GM21528 (cell line): Measurements from ENCODE around the gene DOCK10.

Source experiments
- ATAC-seq: cut with Tn5 transposase; IDR thresholded peaks from one replicate; pipeline ENCODE4 v1.9.1; 2021; ENCODE audit warnings: mild to moderate bottlenecking, moderate library complexity; ENCODE audit not compliant: unreplicated experiment, low FRiP score

DOCK10 gene

DNA sequence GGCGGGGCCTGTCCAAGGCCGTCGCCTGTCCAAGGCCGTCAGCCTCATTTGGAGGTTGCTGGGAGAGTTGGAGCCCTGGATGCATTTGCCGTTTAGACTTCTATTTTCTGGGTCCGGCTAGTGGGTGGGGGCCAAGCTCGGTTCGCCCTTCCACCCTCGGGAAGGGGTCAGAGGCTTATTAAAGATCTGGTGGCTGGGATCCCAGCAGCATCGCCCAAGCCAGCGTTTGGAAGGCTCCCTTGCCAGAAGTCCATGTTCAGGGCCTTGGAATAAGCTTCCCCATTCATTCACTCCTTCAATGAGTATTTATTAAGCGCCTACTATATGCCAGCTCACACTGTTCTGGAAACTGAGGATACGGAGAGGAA, 516 bp upstream of the DOCK10 start:
- no peak for ATAC-seq

DNA sequence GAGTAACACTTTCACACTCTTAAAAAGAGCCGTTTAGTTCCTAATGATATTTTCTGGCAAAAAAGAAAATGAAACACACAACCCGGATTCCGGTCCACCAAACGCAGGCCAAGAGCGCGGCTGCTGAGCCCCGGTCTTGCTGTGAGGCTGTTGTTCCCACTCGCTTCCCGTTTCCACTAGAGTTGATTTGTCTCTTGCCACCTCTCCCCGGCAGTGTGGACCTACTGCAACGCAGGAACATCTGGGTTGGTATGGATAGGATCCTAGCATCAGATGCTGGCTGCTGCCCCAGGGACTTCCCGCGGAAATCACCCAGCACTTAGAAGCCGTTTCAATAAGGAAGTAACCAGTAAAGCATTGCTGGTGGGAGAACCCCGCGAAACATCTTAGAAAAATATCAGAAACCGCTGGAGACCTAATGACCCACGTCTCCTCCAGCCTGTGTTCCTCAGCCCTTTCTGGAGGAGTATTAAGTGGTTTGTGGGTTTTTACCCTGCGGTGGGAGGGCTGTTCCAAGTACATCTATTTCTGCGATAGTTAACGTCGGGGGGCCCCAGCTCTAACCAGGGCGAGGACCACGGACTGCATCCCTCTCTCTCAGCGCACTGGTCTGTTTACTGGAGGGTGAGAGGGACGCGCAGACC, 939 bp downstream of the DOCK10 start:
- ATAC-seq, result peak; percentile 67

DNA sequence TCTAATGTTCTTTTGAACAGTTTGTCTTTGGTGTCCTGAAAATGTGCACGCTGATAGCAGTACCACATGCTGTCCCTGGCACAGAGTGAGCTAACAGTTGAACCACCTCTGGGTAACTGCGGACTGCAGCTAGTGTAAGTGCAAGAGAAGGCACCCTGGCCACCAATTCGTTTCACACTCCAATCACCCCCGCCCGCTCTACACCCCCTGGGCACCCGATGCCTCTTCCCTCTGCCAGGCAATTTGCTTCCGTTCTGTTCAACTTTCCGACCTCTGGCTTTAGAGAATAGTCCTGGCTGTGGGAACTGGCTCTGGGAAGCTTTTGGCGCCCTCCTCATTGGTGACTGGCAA, 1.4 kb downstream of the DOCK10 start:
- ATAC-seq, result peak; percentile 31

DNA sequence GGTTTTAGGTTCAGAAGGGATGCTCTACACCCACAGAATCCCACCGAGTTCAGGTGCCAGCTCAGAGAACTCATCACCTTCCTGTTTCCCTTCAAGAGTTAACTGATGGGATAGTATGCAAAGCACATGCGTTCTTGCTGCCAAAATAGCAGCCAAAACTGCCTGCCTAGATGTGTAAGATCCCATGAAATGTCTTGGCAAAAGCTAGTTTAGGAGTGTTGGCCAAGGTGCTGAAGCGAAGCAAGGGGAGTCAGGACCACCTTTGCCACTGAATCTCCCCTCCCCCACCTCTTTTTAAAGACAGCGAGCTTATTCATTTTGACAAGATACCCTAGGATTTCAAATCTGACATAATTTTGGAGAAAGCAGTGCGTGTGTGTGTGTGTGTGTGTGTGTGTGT, 2.1 kb downstream of the DOCK10 start:
- no peak for ATAC-seq

DNA sequence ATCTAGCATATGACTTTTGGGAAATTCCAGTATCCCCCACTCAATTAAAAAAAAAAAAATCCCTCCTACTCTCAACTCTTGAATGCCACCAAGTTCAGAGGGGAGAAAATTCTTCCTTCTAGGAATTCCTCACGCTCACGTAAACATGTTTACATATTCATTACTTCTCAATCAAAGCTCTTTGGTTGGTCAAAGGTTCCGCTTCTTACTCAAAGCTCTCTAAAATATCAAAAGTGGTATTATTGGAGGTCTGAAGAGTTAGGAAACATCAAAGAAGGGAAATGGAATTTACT, 4.1 kb downstream of the DOCK10 start:
- ATAC-seq, result no peak

DNA sequence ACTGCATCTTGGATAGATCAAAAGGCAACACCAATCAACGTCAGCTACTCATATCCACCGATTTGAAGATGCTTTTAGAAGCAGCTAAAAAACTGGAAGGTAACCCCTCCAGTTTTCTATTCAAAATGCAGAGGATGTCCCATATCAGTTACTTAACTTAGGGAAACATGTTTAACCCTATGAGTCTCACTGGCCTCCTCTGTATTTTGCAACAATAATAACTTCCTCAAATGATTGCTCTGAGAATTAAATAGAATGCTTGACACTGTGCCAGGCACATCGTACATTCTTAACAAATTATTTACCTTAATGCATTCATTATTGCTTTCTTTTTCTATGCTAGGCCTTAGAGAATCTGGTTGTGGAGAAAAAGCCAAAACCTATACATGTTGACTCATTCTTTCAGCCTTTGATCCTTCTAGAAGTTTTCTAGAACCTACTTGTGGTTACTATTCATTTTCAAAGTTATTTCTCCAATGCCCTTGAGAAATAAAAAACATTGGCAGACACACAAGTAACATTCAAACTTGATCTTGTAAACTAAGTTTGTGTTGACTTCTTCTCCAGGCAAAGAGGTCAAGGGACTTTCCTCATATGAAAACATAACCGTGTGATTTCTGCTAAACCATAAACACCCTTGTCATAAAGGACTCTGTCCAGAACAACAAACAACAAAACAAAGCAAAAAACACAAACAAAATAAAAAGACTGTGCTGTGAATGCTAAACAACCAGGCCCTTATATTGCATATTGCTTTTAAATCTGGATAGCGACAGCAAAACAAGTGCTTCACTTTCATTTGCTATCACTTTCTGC, 4.6 kb downstream of the DOCK10 start:
- no peak for ATAC-seq

DNA sequence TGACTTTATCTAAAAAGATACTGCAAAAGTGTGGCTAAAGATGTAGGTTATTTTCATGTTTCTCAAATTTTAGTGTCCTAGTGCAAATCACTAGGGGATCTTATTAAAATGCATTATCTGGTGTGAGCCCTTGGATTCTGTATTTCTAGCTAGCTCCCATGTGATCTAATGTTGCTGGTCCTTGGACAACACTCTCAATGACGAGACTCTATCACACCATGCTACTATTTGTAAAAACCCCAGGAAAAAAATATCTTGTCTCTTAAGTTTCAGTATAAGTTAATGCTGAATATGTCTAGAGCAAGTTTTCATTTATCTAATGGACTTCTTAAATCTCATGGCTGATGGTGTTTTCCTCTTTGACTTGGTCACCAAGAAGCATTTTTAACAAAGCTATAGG, 5.8 kb downstream of the DOCK10 start:
- ATAC-seq, result no peak

DNA sequence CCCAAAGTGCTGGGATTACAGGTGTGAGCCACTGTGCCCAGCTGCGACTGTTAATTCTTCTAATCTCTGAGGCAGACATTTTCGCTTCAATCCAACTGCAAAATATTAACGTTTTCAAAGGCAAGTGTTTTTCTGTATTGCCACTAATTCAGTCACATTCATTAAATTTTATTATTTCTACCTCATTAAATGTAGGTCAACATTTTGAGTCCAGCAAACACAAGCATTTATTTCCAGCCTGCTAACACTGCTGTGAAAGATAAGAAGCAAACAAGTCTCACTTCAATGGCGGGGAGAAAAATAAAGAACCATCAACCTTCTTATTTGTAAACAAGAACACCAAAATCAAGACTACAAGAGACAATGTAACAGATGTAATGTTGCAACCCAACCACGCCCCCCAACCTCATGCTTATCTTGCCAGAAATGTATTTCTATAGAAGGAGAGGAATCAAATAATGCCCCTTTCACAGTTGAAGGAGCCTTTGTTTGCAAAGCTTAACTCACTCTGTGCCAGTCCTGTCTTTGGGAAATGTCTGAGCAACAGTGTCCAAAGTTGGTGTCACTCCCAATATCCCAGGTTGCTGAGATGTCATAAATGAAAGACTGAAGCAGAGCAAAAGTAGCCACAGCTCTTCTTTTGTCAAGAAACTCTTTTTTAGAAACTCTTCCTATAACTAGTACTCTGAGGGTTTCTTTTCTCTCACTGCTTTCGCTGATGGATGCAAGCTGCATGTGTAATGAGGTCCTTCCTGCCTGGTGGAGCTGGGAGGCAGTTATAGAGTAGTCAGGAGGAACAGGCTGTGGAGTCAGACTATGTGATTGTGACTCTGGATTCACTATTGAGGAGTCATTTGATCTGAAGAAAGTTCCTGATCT, 8.6 kb downstream of the DOCK10 start:
- no peak for ATAC-seq

DNA sequence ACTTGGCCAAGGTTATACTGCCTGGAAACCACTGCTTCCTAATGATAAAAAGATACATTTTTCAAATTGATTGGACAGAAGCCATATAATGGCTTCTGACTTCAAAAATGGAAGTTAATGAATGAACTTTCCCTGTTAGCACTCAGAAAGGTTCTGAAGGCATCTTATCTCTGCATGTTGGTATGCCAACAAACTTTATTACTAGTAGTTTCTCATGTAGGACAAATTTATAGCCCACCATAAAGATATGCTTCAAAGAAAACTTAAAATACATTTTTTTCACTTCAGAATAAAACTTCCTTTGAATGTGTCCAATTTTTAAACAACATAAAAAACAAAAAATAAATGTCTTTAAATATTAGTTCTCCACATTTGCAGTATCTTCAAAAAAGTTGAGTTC, 10.0 kb downstream of the DOCK10 start:
- no peak for ATAC-seq

DNA sequence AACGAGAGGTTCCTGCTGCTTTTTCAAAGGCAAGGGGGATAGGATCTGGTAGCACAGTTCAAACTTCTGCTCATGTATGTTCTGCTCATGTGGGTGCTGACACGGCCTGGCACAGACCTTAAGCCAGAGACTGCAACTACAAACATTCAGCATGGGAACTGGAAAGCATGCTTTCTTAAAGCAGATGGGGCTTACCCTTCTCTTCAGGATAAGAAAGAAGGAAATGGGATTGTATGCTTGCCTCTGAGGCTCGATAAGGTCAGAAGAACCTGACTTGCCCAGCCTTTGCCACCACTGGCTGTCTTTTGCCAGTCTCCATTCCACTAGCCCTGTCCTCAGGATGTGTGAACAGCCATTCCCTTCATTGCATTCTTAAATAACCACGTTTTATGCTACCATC, 10.7 kb downstream of the DOCK10 start:
- no peak for ATAC-seq

DNA sequence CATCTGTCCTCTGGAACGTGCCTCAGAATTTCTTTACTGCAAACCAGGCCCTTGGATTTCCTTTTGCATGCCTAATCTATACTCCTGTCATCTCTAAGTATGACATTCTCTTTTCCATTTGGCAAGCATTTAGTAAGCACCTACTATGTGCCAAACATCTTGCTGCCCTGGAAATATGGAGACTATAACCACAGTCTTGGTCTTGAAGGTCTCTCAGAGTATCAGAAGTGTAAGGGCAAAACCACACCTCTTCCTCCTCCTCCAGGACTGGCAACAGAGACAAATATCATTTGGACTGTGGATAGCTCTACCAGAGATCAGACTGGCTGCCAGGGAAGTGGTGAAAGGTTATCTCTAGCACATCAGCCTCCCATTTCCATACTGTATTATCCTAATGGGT, 11.4 kb downstream of the DOCK10 start:
- no peak for ATAC-seq

DNA sequence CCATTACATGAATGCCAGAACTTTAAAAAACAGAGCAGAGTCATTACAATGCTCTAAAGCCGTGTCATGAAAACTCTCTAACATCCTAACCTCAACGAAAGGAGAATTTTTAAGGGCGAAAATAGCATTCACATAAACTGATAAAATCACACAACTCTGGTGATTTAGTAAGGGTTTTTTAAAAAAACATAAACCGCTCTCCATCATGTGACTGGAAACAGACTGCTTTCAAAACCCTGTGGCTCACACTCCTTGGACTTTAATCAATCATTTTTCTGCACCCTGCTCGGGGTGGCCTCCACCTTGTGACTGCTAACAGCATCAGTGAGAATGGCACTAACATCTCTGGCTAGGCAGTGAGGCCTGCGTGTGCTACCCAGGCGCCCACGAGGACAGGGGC, 12.1 kb downstream of the DOCK10 start:
- ATAC-seq, result no peak

DNA sequence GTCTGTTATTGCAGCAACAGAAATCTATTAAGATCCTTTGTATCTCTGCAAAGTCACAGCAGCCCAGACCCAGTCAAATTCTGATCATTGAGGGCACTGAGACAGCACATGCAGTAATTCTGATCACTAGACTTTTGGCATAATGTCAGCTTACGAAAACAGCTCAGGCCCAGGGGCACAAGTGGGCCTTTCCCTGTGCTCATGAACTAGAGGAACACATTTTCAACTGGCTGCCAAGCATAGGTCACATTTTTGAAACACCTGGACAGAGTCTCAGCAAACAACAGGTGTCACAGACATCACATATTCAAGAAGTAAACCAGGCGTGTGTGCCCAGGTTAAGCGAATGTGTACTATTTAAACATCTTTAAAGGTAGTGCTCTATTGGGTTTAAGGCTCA, 13.7 kb downstream of the DOCK10 start:
- no peak for ATAC-seq

DNA sequence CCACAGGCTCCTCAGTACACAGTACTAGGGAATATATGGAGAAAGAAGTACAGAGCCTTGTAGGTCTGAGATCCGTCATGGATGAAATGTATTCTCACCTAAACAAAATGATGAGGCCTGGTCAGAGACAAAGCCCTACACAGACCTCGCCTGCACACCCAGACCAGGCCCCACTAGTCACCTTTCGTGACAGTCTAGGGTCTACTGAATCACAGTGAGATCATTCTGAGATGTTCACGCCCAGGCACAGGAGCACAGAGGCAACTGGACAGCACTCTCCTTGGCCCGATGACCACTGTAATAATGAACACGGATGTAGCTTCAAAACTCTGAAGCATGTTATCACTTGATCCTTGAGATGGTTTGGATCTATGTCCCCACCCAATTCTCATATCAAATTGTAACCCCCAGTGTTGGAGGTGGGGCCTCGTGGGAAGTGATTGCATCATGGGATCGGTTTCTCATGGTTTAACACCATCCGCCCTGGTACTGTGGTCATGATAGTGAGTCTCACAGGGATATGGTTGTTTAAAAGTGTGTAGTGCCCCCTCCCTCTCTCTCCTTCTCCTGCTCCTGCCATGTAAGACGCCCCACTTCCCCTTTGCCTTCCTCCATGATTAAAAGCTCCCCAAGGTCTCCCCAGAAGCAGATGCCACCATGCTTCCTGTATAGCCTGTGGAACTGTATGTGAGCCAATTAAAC, 15.1 kb downstream of the DOCK10 start:
- ATAC-seq, result no peak

DNA sequence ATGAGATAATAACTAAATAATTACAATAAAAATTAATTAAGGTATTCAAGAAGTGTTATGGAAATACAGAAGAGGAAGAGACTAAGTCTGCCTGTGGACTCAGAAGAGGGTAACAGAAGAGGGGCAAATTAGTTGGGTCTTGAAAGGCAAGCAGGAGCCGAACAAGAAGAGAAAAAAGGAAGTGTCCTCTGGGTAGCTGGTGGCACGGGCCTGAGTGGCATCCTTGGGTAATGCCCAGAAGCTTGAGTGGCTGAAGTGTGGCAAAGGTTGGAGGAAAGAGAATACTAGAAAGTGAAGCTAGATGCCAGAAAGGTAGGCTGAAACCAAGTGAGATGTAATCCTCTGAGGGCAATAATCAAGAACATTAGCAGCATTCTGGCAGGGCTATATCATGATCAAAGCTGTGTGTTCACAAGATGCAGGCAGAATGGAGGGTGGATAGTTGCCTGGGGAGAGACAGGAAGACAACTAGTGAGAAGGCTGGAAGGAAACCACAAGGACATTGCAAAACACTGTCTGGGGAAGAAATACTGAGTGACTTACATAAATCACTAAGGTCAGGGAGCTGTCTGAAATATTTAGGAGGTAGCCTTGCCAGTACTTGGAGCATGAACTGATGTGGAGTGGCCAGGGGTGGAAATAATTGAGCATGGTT, 16.2 kb downstream of the DOCK10 start:
- ATAC-seq, result no peak

DNA sequence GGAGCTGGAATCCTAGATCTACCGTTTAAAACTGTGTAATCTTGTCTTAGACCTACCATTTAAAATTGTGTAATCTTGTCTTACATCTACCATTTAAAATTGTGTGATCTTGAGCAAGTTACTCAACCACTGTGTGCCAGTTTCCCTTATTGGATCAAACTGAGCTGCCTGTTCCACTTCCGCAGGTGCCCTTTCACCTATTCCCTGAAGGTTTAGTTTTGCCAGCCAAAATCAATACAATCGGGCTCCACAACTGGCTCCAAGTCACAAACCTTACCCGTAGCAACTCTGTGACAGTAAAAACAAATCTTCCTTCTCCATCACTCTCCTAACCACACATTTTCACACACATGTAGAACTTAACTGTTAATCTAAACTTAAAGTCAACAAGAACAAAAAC, 20.1 kb downstream of the DOCK10 start:
- no peak for ATAC-seq

DNA sequence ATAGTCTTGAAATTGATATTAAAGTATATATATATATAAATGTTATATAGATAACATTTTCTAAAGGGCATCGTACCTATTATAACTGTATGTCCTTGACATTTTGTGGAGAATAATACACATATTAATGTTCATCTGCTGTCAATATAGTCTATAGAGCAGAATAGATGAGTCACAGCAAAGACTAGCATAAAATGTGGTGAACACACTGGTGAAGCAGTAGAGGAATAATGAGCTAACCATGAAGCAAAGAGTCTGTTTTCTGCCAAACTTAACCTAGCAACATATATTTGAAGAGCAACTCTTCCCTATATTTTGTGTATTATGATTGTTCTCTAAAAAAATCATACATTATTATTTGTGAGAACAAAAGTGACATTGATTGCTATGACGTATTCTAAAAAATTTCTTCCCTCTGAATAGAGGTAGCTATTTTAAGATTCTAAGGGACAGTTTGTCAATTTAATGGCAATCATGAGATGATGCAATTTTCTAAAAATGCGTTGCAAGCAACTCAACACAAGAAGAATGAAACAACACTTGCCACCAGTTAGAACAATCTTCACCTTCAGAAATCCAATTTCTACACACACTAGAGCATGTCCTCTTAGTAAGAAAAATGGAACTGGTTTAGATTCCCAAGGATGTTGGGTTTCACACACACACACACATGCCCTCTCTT, 22.0 kb downstream of the DOCK10 start:
- no peak for ATAC-seq

DNA sequence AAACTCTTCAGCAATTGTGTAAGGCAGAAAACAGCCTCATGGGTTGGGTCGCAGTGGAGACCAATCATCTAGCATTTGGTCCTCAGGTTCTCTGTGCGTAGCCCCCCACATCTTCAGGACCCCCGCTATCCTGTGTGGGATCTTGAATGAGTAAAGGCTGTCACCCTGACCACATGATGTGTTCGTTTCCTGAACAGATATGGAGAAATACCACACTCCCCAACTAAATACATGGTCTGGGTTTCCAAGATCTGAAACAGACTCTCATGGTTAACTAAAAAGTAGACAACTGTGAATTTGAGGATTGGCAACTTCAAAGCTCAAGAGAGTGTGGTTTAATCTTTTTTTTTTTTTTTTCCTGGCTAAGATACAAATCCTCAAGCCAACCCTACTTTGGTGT, 23.2 kb downstream of the DOCK10 start:
- no peak for ATAC-seq

DNA sequence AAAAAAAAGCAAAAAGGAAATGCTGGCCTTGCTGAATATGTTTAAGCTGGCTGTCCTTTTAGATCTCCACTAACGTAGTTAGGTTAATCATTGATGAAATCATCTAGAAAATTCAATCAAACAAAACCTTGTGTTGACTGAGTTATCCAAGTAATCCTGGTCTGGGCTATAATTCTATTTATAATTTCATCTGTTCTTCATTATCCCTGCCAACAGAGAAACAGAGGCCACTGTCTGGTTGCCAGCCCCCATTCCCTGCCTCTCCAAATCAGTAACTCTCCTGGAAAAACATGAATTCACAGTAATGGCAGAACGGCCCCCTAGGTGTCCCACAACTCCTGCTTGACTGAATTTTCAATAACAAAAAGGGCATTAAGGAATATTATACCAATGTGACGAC, 24.6 kb downstream of the DOCK10 start:
- ATAC-seq, result no peak

DNA sequence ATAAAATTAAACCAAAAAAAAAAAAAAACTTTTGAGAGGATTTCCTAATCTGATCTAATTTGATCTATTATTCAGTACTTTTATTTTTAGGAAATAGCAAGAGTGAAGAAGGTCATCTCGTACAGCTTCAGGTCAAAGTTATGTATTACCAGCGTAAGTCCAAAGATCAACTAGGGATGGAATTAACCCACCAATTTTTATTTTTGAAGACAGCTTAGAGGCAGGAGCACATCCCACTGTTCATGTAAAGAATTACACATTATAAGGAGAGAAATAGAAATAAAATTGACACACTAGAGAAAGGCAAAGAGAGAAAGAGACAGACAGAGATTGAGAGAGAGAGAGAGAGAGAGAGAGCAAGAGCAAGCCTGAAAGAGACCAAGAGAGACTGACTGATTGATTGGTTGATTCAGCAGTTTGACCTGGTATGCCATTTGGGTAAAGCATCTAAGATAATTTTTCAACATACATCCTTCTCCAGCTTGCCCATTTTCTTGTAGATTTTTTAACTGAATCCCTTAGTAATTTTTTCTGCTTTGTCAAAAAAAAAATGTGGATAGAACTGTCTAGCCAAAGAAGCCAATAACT, 25.1 kb downstream of the DOCK10 start:
- no peak for ATAC-seq
